HG03469 (cell line): ENCODE measurements around the gene SLC36A4.
"Not testable (repeated sequence)": the region's sequence is repeated elsewhere in the genome, so short reads cannot be mapped to it uniquely, and the experiment has no call there.

Experiments used
- ATAC-seq: cut with Tn5 transposase; IDR thresholded peaks from one replicate; pipeline ENCODE4 v1.9.1; 2021; ENCODE audit warnings: mild to moderate bottlenecking, moderate library complexity, moderate number of reproducible peaks; ENCODE audit not compliant: unreplicated experiment

Gene SLC36A4

GRCh38 chr11:93194673-93195291 is 3.0 kb downstream of the SLC36A4 start:
- no peak for ATAC-seq

GRCh38 chr11:93193731-93194130 is 4.1 kb downstream of the SLC36A4 start:
- no peak for ATAC-seq

GRCh38 chr11:93192163-93192562 is 5.6 kb downstream of the SLC36A4 start:
- ATAC-seq = no peak

- no peak for ATAC-seq
Measured at GRCh38 chr11:93189462-93189861, 8.3 kb downstream of the SLC36A4 start.

GRCh38 chr11:93188726-93189125 is 9.1 kb downstream of the SLC36A4 start:
- no peak for ATAC-seq

- no peak for ATAC-seq
Measured at GRCh38 chr11:93187290-93187689, 10.5 kb downstream of the SLC36A4 start.

GRCh38 chr11:93177891-93178290 is 19.9 kb downstream of the SLC36A4 start:
- not testable (repeated sequence) for ATAC-seq

- no peak for ATAC-seq
Measured at GRCh38 chr11:93169950-93170561, 27.7 kb downstream of the SLC36A4 start.

GRCh38 chr11:93169143-93169542 is 28.6 kb downstream of the SLC36A4 start:
- no peak for ATAC-seq

GRCh38 chr11:93166862-93167261 is 30.9 kb downstream of the SLC36A4 start:
- ATAC-seq = peak; percentile 77

GRCh38 chr11:93166194-93166593 is 31.6 kb downstream of the SLC36A4 start:
- ATAC-seq = no peak

- ATAC-seq = no peak
Measured at GRCh38 chr11:93160808-93161207, 37.0 kb downstream of the SLC36A4 start.

- ATAC-seq = no peak
Measured at GRCh38 chr11:93160156-93160555, 37.6 kb downstream of the SLC36A4 start.

- no peak for ATAC-seq
Measured at GRCh38 chr11:93159721-93160120, 38.1 kb downstream of the SLC36A4 start.

- ATAC-seq = no peak
Measured at GRCh38 chr11:93155738-93156137, 42.1 kb downstream of the SLC36A4 start.

GRCh38 chr11:93145390-93145915 is 52.3 kb downstream of the SLC36A4 start:
- no peak for ATAC-seq

- peak; percentile 83 for ATAC-seq
Measured at GRCh38 chr11:93143800-93144199, 54.0 kb downstream of the SLC36A4 start.

GRCh38 chr11:93143186-93143585 is 54.6 kb downstream of the SLC36A4 start:
- ATAC-seq = no peak

GRCh38 chr11:93133488-93134109 is 64.2 kb downstream of the SLC36A4 start:
- no peak for ATAC-seq

GRCh38 chr11:93132836-93133235 is 65.0 kb downstream of the SLC36A4 start:
- ATAC-seq = no peak

- no peak for ATAC-seq
Measured at GRCh38 chr11:93131709-93132108, 66.1 kb downstream of the SLC36A4 start.

- ATAC-seq = no peak
Measured at GRCh38 chr11:93128574-93128973, 69.2 kb downstream of the SLC36A4 start.
